Lung (tissue), 12 donors: Measurements from ENCODE around the gene RALB. TPM values are rescaled to one million over a fixed set of nuclear protein-coding genes. Genes with fewer than 3 reads are reported as not detected.

Experiments used
- ATAC-seq: fragments of 200-7000 bp; cut with Tn5 transposase; one replicate; pipeline ENCODE4 v1.9.1; 2020; ENCODE audit warnings: moderate number of reproducible peaks; ENCODE audit not compliant: insufficient read depth, low FRiP score
- DNase-seq, 3 donors: peaks; one replicate each; pipeline ENCODE4 v3.0.0-alpha.2; 2013 to 2017
- H3K27ac ChIP-seq, 2 donors: one replicate each; pipeline ENCODE4 v1.5.1; 2013; ENCODE audit warnings: mild to moderate bottlenecking in 2 of 2, moderate library complexity in 2 of 2, control low read depth in 1 of 2, inconsistent platforms in 1 of 2, low read depth in 1 of 2, low read length in 1 of 2
- H3K27me3 ChIP-seq, 3 donors: one replicate each; pipeline ENCODE4 v1.5.1; 2013; ENCODE audit warnings: low read length in 2 of 3; ENCODE audit not compliant: control insufficient read depth in 3 of 3, insufficient read depth in 3 of 3
- H3K36me3 ChIP-seq, 4 donors: one replicate each; pipeline ENCODE4 v1.5.1; 2013; ENCODE audit warnings: low read length in 4 of 4, mild to moderate bottlenecking in 1 of 4, moderate library complexity in 1 of 4; ENCODE audit not compliant: control insufficient read depth in 4 of 4, insufficient read depth in 4 of 4
- H3K4me1 ChIP-seq, 5 donors: one replicate each; pipeline ENCODE4 v1.5.1; 2013; ENCODE audit warnings: low read length in 5 of 5, mild to moderate bottlenecking in 2 of 5, moderate library complexity in 1 of 5; ENCODE audit not compliant: control insufficient read depth in 5 of 5, insufficient read depth in 5 of 5
- H3K4me3 ChIP-seq: one replicate; pipeline ENCODE4 v1.5.1; 2013; ENCODE audit warnings: mild to moderate bottlenecking, control low read depth, moderate library complexity
- H3K9ac ChIP-seq, 2 donors: one replicate each; pipeline ENCODE4 v1.5.1; 2013; ENCODE audit warnings: low read length in 2 of 2, control low read depth in 1 of 2; ENCODE audit not compliant: insufficient read depth in 1 of 2
- H3K9me3 ChIP-seq, 4 donors: one replicate each; pipeline ENCODE4 v1.5.1; 2013; ENCODE audit warnings: low read length in 3 of 4, mild to moderate bottlenecking in 1 of 4, moderate library complexity in 1 of 4; ENCODE audit not compliant: control insufficient read depth in 4 of 4, insufficient read depth in 3 of 4
- CTCF ChIP-seq: IDR thresholded peaks from 2 replicates; pipeline ENCODE4 v1.5.1; 2012; ENCODE audit warnings: mild to moderate bottlenecking; ENCODE audit errors: control extremely low read depth, extremely low read depth
- WGBS, 2 donors: extraction: QIAGEN DNeasy Blood & Tissue Kit; methylation state at CpG; one replicate each; pipeline ENCODE4 v1.1.7; 2013; 5-methylcytosine and 5-hydroxymethylcytosine counted together
- polyA plus RNA-seq, 2 donors: library from polyadenylated mRNA; stranded (reverse); fragments of 200-250 nt; gene quantifications; one replicate each; pipeline ENCODE4 v1.2.1, GENCODE V29; 2013
- total RNA-seq, 2 donors: library from RNA; depleted of rRNA in 1 of 2; stranded (reverse); fragments of >200 nt in 1 of 2; gene quantifications; one replicate each; pipeline ENCODE4 v1.2.1, GENCODE V29; 2014 to 2021
- donor health status: control.
- donor health status: control.
- donor health status: Bipolar disorder and iron deficiency.
- donor health status: healthy.
- donor health status: DM: yes; HTN: yes; CAD: no.

RALB gene
- total and polyA plus RNA-seq, 4 donors, result 34.6 to 111 (median 77.1) TPM

- ATAC-seq, result no peak
- Histone ChIP-seq H3K9me3 (peaks cover 0 to 3% (median 0%) of the 10 kb centered on the region in 4 donors), H3K9ac (no peak overlapping the region), H3K27me3 (peaks cover 0 to under 1% (median 0%) of the 10 kb centered on the region in 3 donors), H3K4me3 (no peak overlapping the region), H3K36me3 (no peaks in the 10 kb centered on the region), H3K27ac (no peak overlapping the region), H3K4me1 (peaks cover 0 to 14% (median 0%) of the 10 kb centered on the region in 5 donors)
- WGBS, 2 donors, result 90 to 98% methylated on average over 6 of the region's 6 CpGs
- no peak for TF ChIP-seq CTCF
- no peak for DNase-seq
These were observed 79.7 kb downstream of the RALB start for GRCh38 chr2:120332384-120332783.

DNA sequence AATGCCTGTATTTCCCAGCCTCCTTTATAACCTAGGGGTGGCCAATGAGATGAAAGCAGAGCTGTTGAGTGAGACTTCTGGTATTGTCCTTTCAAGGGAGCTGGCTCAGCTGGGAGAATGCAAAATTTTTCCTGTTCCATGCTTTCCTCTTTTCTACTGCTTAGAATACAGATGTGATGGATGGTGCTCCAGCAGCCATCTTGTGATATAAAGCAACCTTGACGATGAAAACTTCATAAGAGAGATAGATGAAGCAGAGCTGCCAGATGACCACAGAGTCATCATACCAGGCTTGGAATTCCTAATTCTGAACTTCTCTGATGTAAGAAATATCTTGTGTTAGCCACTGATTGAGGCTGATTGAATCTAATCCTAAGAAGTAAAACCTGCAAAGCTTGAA, 81.4 kb downstream of the RALB start:
- ATAC-seq (no peak), DNase-seq (no peak)
- Histone ChIP-seq H3K4me1 (peaks cover 0 to 14% (median 0%) of the 10 kb centered on the region in 5 donors), H3K9me3 (peaks cover 0 to 3% (median 0%) of the 10 kb centered on the region in 4 donors), H3K27me3 (peaks cover 0 to 4% (median 3%) of the 10 kb centered on the region in 3 donors), H3K9ac (no peak overlapping the region), H3K4me3 (no peak overlapping the region), H3K36me3 (no peaks in the 10 kb centered on the region), H3K27ac (no peak overlapping the region)
- TF ChIP-seq CTCF, result no peak
- 96 to 98% methylated on average over 1 of the region's 1 CpG for WGBS, 2 donors

GRCh38 chr2:120336749-120337148, 84.1 kb downstream of the RALB start:
- no peak for TF ChIP-seq CTCF
- peaks cover 0 to 3% (median 0%) of the 10 kb centered on the region in 4 donors for H3K9me3 ChIP-seq
- peaks cover 0 to 13% (median 9%) of the 10 kb centered on the region in 3 donors for H3K27me3 ChIP-seq
- no peak overlapping the region for H3K4me3 ChIP-seq
- no peak for ATAC-seq
- no peak overlapping the region for H3K9ac ChIP-seq
- no peak for DNase-seq
- 87 to 89% methylated on average over 8 of the region's 8 CpGs for WGBS, 2 donors
- no peak overlapping the region for H3K27ac ChIP-seq
- no peaks in the 10 kb centered on the region for H3K36me3 ChIP-seq
- H3K4me1 ChIP-seq, result no peaks in the 10 kb centered on the region

DNA sequence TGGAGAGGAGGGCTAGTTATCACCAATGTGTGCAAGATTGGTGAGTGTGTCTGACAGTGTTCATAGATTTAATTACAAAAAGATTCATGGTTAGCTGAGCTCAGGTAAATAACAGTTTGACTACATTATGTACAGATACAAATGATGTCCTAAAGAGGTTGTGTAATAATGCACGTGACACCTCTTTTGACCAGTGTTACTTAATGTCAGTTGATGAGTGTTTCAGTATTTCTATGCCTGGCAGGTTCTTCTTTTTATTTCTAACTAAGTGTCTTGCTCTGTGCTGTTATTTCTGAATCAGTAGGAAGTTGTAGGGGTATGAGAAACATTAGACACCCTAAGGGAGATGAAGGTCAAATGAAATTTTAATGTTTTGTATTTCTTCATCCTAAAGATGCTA, 85.4 kb downstream of the RALB start:
- H3K27me3 ChIP-seq, result peaks cover 0 to 26% (median 22%) of the 10 kb centered on the region in 3 donors
- H3K9ac ChIP-seq, result no peak overlapping the region
- no peaks in the 10 kb centered on the region for H3K36me3 ChIP-seq
- H3K4me3 ChIP-seq, result no peak overlapping the region
- no peak overlapping the region for H3K27ac ChIP-seq
- peaks cover 0 to 2% (median 0%) of the 10 kb centered on the region in 5 donors for H3K4me1 ChIP-seq
- DNase-seq (no peak), ATAC-seq (no peak)
- WGBS, 2 donors, result 24 to 63% methylated on average over 1 of the region's 1 CpG
- peaks cover 0 to 3% (median 0%) of the 10 kb centered on the region in 4 donors for H3K9me3 ChIP-seq
- no peak for TF ChIP-seq CTCF
